Liver (tissue), 3 donors: ENCODE measurements around the gene GRIK1.

ENCODE experiments used
- CTCF ChIP-seq: fragments of 150-350 bp; IDR thresholded peaks from 2 replicates; pipeline ENCODE4 v1.5.1; 2017; ENCODE audit warnings: improper control_type of control experiment, low read depth, low read length; ENCODE audit not compliant: missing input control
- JUND ChIP-seq, 2 donors: IDR thresholded peaks; 2 replicates each; pipeline ENCODE4 v1.6.1; 2016; ENCODE audit warnings: antibody characterized with exemption in 2 of 2
- MAX ChIP-seq: IDR thresholded peaks from 2 replicates; pipeline ENCODE4 v1.6.1; 2016; ENCODE audit warnings: antibody characterized with exemption
- RAD21 ChIP-seq, 2 donors: IDR thresholded peaks; 2 replicates each; pipeline ENCODE4 v1.6.1; 2016; ENCODE audit warnings: antibody characterized with exemption in 2 of 2, mild to moderate bottlenecking in 2 of 2
- REST ChIP-seq: IDR thresholded peaks from 2 replicates; pipeline ENCODE4 v1.6.1; 2016; ENCODE audit warnings: antibody characterized with exemption, mild to moderate bottlenecking
- TAF1 ChIP-seq: conservative IDR thresholded peaks from 2 replicates; pipeline ENCODE4 v1.6.1; 2016; ENCODE audit warnings: antibody characterized with exemption, mild to moderate bottlenecking
- YY1 ChIP-seq: IDR thresholded peaks from 2 replicates; pipeline ENCODE4 v1.6.1; 2016; ENCODE audit warnings: antibody characterized with exemption, mild to moderate bottlenecking
- donor health status: healthy.
- donor health status: healthy.

GRCh38 chr21:29843804-29844203 lies 96.0 kb downstream of the GRIK1 start:
- TF ChIP-seq CTCF, result no peak
- no peak for TF ChIP-seq JUND (IDR thresholded peaks at IDR 0.05)
- TF ChIP-seq RAD21 (IDR thresholded peaks at IDR 0.05), result no peak
- TF ChIP-seq TAF1, result no peak
- no peak for TF ChIP-seq REST
- no peak for TF ChIP-seq YY1
- no peak for TF ChIP-seq MAX
